Regular cardiac myocyte (primary cell): ENCODE data around the gene NAPA. TPM values are rescaled to one million over a fixed set of nuclear protein-coding genes. Genes with fewer than 3 reads are reported as not detected.

ENCODE experiments used
- total RNA-seq: library from RNA; depleted of rRNA; stranded (reverse); fragments of >200 nt; gene quantifications from 2 replicates; pipeline ENCODE4 v1.2.3, GENCODE V29; 2014

Gene NAPA
- 64.0 and 64.6 TPM in 2 replicates for total RNA-seq

DNA sequence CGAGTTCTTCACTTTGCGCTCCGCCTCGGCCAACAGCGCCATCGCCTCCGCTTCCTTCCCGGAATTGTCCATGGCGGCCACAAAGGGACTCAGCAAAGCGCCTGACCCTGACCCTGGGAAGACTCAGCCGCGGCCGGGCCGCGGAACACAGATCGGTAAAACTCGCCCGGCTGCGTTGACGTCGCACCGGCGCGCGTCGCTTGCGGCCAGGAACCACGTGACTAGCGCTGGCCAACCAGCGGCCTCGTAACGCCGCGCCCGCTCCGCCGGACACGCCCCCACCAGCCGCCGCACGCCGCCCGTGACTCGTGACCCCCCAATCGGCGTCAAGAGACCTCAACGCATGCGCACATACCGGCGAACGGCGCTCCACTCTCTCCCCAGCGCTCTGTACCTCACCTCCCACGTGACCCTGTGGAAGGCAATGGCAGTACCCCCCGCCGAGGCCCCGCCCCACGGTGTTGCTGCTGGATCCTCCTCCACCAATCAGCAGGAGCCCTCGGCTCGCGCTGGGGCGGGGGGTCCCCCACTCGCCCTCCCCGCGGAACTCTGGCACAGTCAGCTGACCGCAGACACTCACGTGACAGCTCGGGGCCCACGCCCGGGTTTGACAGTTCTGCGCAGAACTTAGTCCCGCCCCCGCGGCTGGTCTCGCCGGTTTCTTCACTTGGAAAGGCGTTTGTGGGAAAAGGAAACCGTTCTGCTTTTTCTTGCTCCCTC, at the start of gene NAPA:
Gene NAPA (minus strand): TSS at position 195 of the 720 bp plus-strand sequence. CDS start 123 bp downstream, at position 72.

DNA sequence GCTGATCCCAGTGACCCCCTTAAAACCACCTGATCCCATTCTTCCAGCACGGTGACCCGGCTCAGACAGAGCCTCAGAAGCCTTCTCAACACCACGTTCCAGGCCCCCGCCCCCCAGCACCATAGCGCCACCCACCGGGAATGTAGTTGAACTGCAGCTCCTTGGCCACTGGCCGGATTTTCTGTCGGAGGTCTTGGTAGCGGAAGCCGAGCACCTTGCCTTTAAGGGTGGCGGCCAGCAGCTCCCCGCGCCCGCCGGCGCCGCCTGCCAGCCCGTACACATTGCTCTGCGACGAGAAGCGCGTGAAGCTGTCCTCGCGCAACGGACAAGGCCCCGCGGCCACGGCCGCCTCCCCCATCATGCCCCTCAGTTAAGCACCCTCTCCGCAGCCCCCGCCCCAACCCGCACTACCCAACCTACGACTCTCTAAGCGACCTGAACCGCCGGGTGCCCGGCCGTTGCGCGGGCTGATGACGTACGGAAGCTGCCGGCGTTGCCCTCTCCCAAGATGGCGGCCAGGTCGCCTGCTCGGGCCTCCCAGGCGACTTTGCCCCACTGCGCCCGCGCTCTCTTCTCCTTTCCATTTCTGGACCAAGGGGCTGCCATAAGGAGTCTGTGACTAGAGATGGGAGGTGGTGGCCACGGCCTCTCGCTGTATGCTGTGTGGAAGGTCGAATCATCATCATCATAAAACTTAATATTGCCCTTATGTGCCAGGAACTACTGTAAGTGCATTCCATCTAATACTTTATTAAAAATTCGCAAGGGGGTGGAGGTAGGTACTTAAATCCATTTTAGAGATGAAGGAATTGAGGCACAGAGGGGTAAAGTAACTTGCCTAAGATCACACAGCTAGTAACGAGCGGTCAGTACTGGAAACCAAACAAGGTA, 30.8 kb downstream of the NAPA start, which contains the start of gene KPTN:
Gene KPTN (minus strand): TSS at position 420 of the 891 bp plus-strand sequence. CDS start 59 bp downstream, at position 361.

DNA sequence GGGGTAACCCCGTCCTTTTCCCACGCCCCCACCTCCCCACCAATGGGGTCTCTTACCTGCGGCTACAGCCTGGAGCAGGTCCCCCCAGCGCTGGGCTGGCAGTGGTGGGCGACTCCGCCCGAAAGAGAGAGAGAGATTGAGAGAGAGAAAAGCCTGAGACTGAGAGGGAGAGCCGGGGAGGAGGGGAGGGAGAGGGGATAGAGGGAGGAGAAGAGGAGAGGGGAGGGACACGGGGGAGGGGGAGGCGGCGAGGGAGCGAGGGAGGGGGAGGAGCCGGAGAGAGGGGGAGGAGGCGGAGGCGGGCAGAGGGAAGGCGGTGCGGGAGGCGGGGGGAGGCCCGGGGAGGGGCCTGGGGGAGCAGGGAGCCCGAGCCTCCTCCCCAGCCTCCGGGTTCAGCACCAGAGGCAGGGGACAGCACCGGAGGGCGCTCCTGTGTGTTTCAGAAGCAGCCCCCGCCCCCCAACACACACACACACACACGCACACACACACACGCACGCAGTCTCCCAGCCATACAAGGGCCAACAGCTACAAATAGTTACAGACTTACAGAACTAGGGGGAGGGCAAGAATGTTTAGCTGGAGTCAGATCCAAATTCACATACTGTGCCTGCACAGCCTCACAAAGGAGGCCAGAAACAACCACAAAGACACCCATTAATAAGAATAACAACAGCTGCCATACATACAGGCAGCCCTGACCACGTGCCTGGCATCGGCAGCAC, 43.0 kb downstream of the NAPA start, which contains the start of gene SLC8A2:
Gene SLC8A2 (minus strand): TSS at position 161 of the 725 bp plus-strand sequence. CDS start 5,490 bp downstream, outside the sequence.

Other genes starting within 250 kb of the NAPA start
- gene INAFM1, start 240.2 kb downstream of the NAPA start, total RNA-seq: 2.1 and 2.3 TPM in 2 replicates
- 0.28 and 0.58 TPM in 2 replicates for gene C5AR1, start 205.2 kb downstream of the NAPA start, total RNA-seq
- under 0.01 TPM in 2 replicates for gene C5AR2, start 182.9 kb downstream of the NAPA start, total RNA-seq
- 9.6 and 17.6 TPM in 2 replicates for gene DHX34, start 165.7 kb downstream of the NAPA start, total RNA-seq
- 24.3 and 56.7 TPM in 2 replicates for gene MEIS3, start 95.5 kb downstream of the NAPA start, total RNA-seq
- gene SLC8A2, start 43.2 kb downstream of the NAPA start, total RNA-seq: not detected in 2 replicates
- 3.7 and 4.2 TPM in 2 replicates for gene KPTN, start 30.8 kb downstream of the NAPA start, total RNA-seq
- under 0.01 and 0.85 TPM in 2 replicates for gene ZNF541, start 58.1 kb upstream of the NAPA start, total RNA-seq
- 2.0 and 3.1 TPM in 2 replicates for gene BICRA, start 94.1 kb upstream of the NAPA start, total RNA-seq
- 110 and 113 TPM in 2 replicates for gene EHD2, start 198.4 kb upstream of the NAPA start, total RNA-seq
- 48.5 and 98.0 TPM in 2 replicates for gene NOP53, start 230.5 kb upstream of the NAPA start, total RNA-seq